Right atrium auricular region (tissue), 2 donors: Measurements from ENCODE around the gene ZNF584. TPM values are rescaled to one million over a fixed set of nuclear protein-coding genes. Genes with fewer than 3 reads are reported as not detected.

Experiments used
- DNase-seq: peaks from one replicate; pipeline ENCODE4 v3.0.0-alpha.2; 2019; ENCODE audit warnings: low spot score
- H3K27ac ChIP-seq, 2 donors: fragments of 200-600 bp; sonication (generic); 1 replicate in 1 of 2; 2 replicates in 1 of 2; pipeline ENCODE4 v1.5.1; 2016 to 2019
- H3K27me3 ChIP-seq, 2 donors: fragments of 200-600 bp; sonication (generic); one replicate each; pipeline versions ENCODE4 v1.5.1 to v1.6.0; 2017 to 2019
- H3K36me3 ChIP-seq: fragments of 200-600 bp; sonication (generic); one replicate; pipeline ENCODE4 v1.5.1; 2016
- H3K4me1 ChIP-seq, 2 donors: fragments of 200-600 bp; sonication (generic); one replicate each; pipeline versions ENCODE4 v1.5.1 to v1.6.0; 2017 to 2019
- H3K4me3 ChIP-seq, 2 donors: fragments of 200-600 bp; sonication (generic); 1 replicate in 1 of 2; 2 replicates in 1 of 2; pipeline ENCODE4 v1.5.1; 2017 to 2019; ENCODE audit warnings: mild to moderate bottlenecking in 1 of 2, moderate library complexity in 1 of 2
- H3K9me3 ChIP-seq, 2 donors: fragments of 200-600 bp; sonication (generic); one replicate each; pipeline ENCODE4 v1.5.1; 2019
- CTCF ChIP-seq, 2 donors: fragments of 200-600 bp; sonication (generic); IDR thresholded peaks; one replicate each; pipeline ENCODE4 v1.5.1; 2019; ENCODE audit warnings: antibody characterized with exemption in 2 of 2
- total RNA-seq, 2 donors: library from RNA; depleted of rRNA; stranded (reverse); fragments of >200 nt; gene quantifications; one replicate each; pipeline ENCODE4 v1.1.0, GENCODE V29; 2016

ZNF584 gene
- total RNA-seq, 2 donors from 2014 or later = 17.4 to 18.5 TPM

- H3K27ac ChIP-seq = no peak overlapping the region
- TF ChIP-seq CTCF (IDR thresholded peaks at IDR 0.05) = no peak
- peak overlapping the region in 1 of 2 donors; percentile 21 for H3K4me3 ChIP-seq
- H3K4me1 ChIP-seq = peaks cover 0 to 24% of the 10 kb centered on the region in 2 donors
- no peaks in the 10 kb centered on the region for H3K9me3 ChIP-seq
- DNase-seq = no peak
- peaks cover 6 to 12% of the 10 kb centered on the region in 2 donors for H3K27me3 ChIP-seq
- peaks cover 26% of the 10 kb centered on the region for H3K36me3 ChIP-seq
Observed at GRCh38 chr19:58396691-58397532, 11.5 kb upstream of the ZNF584 start.

GRCh38 chr19:58397533-58398037 lies 10.9 kb upstream of the ZNF584 start:
- H3K27ac ChIP-seq = no peak overlapping the region
- TF ChIP-seq CTCF (IDR thresholded peaks at IDR 0.05) = no peak
- H3K4me1 ChIP-seq = peaks cover 0 to 27% of the 10 kb centered on the region in 2 donors
- H3K36me3 ChIP-seq = peaks cover 26% of the 10 kb centered on the region
- peaks cover 6 to 12% of the 10 kb centered on the region in 2 donors for H3K27me3 ChIP-seq
- no peak overlapping the region for H3K4me3 ChIP-seq
- DNase-seq = no peak
- H3K9me3 ChIP-seq = no peaks in the 10 kb centered on the region

- TF ChIP-seq CTCF (IDR thresholded peaks at IDR 0.05) = no peak
- no peak overlapping the region for H3K4me3 ChIP-seq
Observed at GRCh38 chr19:58398087-58398486, 10.4 kb upstream of the ZNF584 start.

GRCh38 chr19:58398545-58398944 lies 9.9 kb upstream of the ZNF584 start:
- Histone ChIP-seq H3K36me3 (peaks cover 16% of the 10 kb centered on the region), H3K9me3 (no peaks in the 10 kb centered on the region), H3K27ac (no peak overlapping the region), H3K4me1 (peaks cover 0 to 27% of the 10 kb centered on the region in 2 donors), H3K27me3 (peaks cover 6 to 12% of the 10 kb centered on the region in 2 donors), H3K4me3 (no peak overlapping the region)
- TF ChIP-seq CTCF (IDR thresholded peaks at IDR 0.05) = no peak
- no peak for DNase-seq

More at GRCh38 chr19:58398087-58398486, 10.4 kb upstream of the ZNF584 start:
- DNase-seq = no peak
- peaks cover 21% of the 10 kb centered on the region for H3K36me3 ChIP-seq
- peaks cover 0 to 27% of the 10 kb centered on the region in 2 donors for H3K4me1 ChIP-seq
- no peaks in the 10 kb centered on the region for H3K9me3 ChIP-seq
- no peak overlapping the region for H3K27ac ChIP-seq
- H3K27me3 ChIP-seq = peaks cover 6 to 12% of the 10 kb centered on the region in 2 donors

- Histone ChIP-seq H3K27ac (no peak overlapping the region), H3K27me3 (peaks cover 6 to 12% of the 10 kb centered on the region in 2 donors), H3K36me3 (peaks cover 3% of the 10 kb centered on the region), H3K4me1 (peaks cover 0 to 27% of the 10 kb centered on the region in 2 donors), H3K9me3 (no peaks in the 10 kb centered on the region), H3K4me3 (no peak overlapping the region)
- DNase-seq = no peak
- TF ChIP-seq CTCF (IDR thresholded peaks at IDR 0.05) = no peak
Observed at GRCh38 chr19:58399903-58400302, 8.5 kb upstream of the ZNF584 start.
